ENCODE data around the gene TRIM34.
"Not testable (repeated sequence)": the region's sequence is repeated elsewhere in the genome, so short reads cannot be mapped to it uniquely, and the experiment has no call there.

TRIM34 gene

GRCh38 chr11:5621580-5621979 is 3.2 kb upstream of the TRIM34 start:
- DNase-seq, result no peak

DNA sequence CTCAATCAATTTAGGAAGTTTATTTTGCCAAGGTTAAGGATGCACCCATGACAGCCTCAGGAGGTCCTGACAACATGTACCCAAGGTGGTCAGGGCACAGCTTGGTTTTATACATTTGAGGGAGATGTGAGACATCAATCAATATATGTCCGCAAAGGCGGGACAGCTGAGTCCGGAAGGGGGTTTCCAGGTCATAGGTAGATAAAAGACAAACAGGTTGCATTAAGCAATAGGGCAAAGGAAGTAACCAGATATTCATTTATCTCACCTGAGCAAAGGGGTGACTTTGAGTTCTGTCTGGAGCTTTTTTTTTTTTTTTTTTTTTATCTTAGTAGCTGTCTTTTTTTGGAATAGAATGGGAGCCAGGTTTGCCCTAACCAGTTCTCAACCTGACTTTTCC is 2.0 kb upstream of the TRIM34 start:
- no peak for DNase-seq

DNA sequence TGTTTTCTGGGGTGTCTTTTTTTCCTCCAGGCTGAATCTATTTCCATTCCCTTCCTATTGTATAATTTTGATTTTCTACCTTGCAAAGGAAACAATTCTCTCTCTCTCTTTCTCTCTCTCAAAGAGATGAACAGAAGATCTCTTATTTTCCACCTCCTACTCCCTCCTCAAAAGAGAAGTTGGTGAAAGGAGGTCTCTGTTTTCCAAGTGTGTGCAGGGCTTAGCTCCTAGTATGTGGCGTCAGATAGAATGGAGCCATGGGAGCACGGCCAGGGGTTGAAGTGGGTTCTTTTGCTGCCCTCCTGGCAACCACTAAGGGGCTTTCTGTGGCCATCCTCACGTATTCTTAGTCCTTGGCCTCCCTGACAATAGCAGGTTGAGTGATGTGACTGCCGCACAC is 480 bp downstream of the TRIM34 start:
- DNase-seq, result no peak

GRCh38 chr11:5626196-5626595 is 1.4 kb downstream of the TRIM34 start:
- no peak for DNase-seq

DNA sequence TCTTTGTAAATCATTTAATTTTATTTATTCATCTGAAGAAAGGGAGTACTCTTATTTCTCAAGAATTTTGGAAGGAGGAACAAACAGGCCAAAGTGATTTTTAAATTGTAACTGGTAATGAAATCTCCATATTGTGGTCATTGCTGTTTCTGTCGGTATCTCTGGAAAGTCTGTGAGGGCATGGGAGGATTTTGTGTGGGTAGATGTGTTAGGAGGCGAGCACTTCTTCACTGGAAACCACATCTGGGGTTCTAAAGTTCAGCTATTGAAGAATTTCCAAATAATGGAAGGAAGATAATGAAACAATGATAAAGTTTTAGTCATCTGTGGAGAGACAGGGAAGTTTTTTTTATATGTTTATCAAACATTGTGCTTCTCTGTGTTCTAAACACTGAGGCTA is 6.6 kb downstream of the TRIM34 start:
- no peak for DNase-seq

- DNase-seq, result no peak
Observed at GRCh38 chr11:5631969-5632635, 7.3 kb downstream of the TRIM34 start.

DNA sequence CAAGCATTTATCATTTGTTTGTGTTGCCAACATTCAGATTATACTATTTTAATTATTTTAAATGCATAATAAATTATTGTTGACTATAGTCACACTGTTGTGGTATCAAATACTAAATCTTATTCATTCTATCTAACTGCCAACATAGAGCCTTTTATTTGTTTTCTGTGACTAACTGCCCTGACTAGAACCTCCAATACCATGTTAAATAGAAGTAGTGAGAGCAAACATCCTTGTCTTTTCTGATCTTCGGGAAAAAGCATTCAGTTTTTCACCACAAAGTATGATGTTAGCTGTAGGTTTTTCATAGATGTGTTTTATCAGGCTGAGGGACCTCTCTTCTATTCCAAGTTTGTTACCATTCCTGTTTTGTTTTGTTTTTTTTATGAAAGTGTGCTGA is 15.2 kb downstream of the TRIM34 start:
- DNase-seq, result no peak

- DNase-seq, result no peak
Observed at GRCh38 chr11:5643585-5643984, 18.8 kb downstream of the TRIM34 start.

GRCh38 chr11:5646139-5646538 is 21.3 kb downstream of the TRIM34 start:
- no peak for DNase-seq

- DNase-seq, result no peak
Observed at GRCh38 chr11:5655474-5655873, 30.7 kb downstream of the TRIM34 start.

GRCh38 chr11:5656956-5657355 is 32.2 kb downstream of the TRIM34 start:
- not testable (repeated sequence) for DNase-seq

- DNase-seq, result no peak
Observed at GRCh38 chr11:5658318-5658717, 33.5 kb downstream of the TRIM34 start.

DNA sequence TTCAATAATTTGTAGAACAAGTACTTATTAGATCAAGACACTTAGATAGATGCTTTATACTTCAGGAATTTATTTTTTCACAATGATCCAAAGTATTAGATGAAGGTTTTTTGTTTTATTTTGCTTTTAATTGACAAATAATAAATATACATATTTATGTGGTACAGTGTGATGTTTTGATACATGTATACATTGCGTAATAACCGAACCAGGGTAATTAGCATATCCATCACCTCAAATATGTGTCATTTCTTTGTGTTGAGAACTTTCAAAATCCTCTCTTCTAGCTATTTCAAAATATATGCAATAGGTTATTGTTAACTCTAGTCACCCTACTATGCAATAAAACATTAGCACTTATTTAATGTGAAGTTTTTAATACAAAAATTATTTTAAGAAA is 38.7 kb downstream of the TRIM34 start:
- DNase-seq, result no peak

- DNase-seq, result no peak
Observed at GRCh38 chr11:5665051-5665570, 40.3 kb downstream of the TRIM34 start.

- DNase-seq, result no peak
Observed at GRCh38 chr11:5665746-5666401, 41.1 kb downstream of the TRIM34 start.

DNA sequence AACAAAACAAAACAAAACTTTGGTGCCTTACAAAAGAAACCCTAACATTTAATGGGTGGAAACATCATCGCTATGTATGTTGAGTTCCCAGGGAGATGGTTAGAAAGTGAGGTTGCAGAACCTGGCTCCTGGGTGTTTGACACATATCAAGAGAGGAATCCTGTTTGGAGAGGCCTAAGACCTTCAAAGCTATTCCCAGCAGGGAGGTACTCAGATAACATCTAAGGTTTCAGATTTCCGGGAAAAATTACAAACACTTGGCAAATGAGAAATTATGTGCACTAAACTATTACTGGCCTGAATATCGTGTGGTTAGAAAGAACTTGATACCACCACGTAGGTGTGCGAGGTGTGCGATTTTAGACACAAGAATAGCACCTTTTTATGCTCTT is 41.6 kb downstream of the TRIM34 start:
- DNase-seq, result no peak

- DNase-seq, result no peak
Observed at GRCh38 chr11:5671831-5672230, 47.0 kb downstream of the TRIM34 start.

- DNase-seq, result no peak
Observed at GRCh38 chr11:5674391-5674790, 49.6 kb downstream of the TRIM34 start.

GRCh38 chr11:5679811-5680210 is 55.0 kb downstream of the TRIM34 start:
- DNase-seq, result no peak

DNA sequence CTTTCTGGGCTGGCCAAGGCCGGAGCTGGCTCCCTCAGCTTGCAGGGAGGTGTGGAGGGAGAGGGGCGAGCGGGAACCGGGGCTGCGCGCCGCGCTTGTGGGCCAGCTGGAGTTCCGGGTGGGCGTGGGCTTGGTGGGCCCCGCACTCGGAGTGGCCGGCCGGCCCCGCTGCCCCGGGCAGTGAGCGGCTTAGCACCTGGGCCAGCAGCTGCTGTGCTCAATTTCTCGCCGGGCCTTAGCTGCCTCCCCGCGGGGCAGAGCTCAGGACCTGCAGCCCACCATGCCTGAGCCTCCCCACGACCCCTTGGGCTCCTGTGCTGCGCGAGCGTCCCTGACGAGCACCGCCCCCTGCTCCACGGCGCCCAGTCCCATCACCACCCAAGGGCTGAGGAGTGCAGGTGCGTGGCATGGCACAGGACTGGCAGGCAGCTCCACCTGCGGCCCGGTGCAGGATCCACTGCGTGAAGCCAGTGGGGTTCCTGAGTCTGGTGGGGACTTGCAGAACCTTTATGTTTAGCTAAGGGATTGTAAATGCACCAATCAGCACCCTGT is 58.2 kb downstream of the TRIM34 start:
- not testable (repeated sequence) for DNase-seq

- DNase-seq, result not testable (repeated sequence)
Observed at GRCh38 chr11:5683620-5684019, 58.8 kb downstream of the TRIM34 start.

DNA sequence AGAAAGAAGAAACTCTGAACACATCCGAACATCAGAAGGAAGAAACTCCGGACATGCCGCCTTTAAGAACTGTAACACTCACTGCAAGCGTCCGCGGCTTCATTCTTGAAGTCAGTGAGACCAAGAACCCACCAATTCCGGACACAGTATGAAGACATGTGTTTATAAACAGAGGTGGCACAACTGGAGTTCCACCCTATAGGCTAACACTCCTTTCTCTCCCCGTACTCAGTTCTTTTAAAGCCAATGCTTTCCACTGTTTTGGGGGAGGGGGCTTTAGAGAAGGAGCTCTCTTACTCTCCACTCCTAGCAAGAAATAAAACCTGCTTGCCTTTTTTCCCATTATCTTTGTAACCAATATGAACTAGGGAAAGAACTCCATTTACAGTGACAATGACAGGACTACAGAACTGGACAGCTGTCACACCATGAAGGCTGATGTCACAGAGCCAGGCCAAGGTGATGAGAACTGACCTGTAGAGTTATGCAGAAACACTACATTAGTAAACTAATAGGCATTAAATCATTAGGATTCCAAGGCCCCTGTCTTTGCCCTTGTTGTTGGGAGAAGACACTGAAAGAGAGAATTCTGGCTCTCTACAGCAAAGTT is 59.3 kb downstream of the TRIM34 start:
- peak in 1 of 2 experiments; percentile 11 for DNase-seq

- peak; percentile 87 to 89 for DNase-seq
Observed at GRCh38 chr11:5684646-5685362, 60.0 kb downstream of the TRIM34 start, which contains the start of gene TRIM5. TSS of gene TRIM5 (minus strand) at chr11:5685074. CDS start at chr11:5680177, 4,897 bp downstream.
